ENCODE data around the gene IFI44L.

- TF ChIP-seq CTCF (IDR thresholded peaks at IDR 0.05) (no peak), POLR2A (IDR thresholded peaks at IDR 0.05) (no peak)
These were observed 14.0 kb upstream of the IFI44L start for GRCh38 chr1:78606274-78606673.
